ENCODE results near the gene RND3.
A peak's percentile ranks its signal among the peaks of the same experiment; 100 is the strongest.

Gene RND3

DNA sequence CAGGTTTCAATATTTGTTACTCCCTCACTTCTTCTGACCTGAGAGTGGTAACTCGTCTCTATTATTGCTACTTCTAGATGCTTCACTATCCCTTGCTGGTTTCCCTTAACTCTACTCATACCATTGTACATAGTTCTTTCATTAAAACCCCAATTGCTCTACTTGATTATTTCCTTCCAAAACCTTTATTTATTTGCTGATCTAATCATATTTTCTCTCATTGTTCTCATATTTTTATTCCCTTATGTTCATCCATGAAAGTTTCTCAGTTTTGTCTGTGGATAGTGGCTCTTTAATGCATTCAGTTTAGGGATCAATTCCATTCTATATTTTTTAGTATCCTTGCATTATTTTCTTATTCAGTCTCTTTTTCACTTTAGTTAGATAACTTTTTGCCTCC is 42.1 kb downstream of the RND3 start:
- no peak overlapping the region for H3K4me3 ChIP-seq (ENCODE audit: low read length)
- DNase-seq (ENCODE audit: low read depth), result no peak
- TF ChIP-seq CTCF (IDR thresholded peaks at IDR 0.05; ENCODE audit: insufficient read depth, low read depth, low read length, missing control alignments), result no peak

- DNase-seq (ENCODE audit: low read depth), result no peak
- TF ChIP-seq CTCF (IDR thresholded peaks at IDR 0.05; ENCODE audit: insufficient read depth, low read depth, low read length, missing control alignments), result no peak
- H3K4me3 ChIP-seq (ENCODE audit: low read length), result no peak overlapping the region
These were observed 45.0 kb downstream of the RND3 start for GRCh38 chr2:150442484-150442883.

- H3K4me3 ChIP-seq (ENCODE audit: low read length), result no peak overlapping the region
- no peak for DNase-seq (ENCODE audit: low read depth)
These were observed 45.7 kb downstream of the RND3 start for GRCh38 chr2:150441784-150442183.

DNA sequence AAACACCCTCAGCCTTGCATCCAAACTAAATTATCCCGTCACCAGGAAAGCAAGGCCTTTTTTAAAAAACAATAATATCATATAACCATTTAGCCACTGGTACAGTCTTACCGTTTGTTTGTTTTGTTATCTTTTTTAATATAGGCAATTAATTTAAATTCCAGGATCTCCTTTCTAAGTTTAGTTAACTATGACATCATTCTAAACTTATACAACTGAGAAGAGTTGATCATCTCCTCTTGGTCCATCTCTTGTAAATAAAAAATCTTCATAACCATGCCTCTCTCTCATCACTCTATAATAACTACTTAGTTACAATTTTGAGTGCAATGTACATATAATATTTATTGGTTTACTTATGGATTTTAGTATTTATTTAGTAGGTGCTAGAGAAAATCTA is 46.2 kb downstream of the RND3 start:
- DNase-seq (ENCODE audit: low read depth), result no peak
- no peak overlapping the region for H3K4me3 ChIP-seq (ENCODE audit: low read length)
- TF ChIP-seq CTCF (IDR thresholded peaks at IDR 0.05; ENCODE audit: insufficient read depth, low read depth, low read length, missing control alignments), result no peak

More at GRCh38 chr2:150441784-150442183, 45.7 kb downstream of the RND3 start:
- TF ChIP-seq CTCF (IDR thresholded peaks at IDR 0.05; ENCODE audit: insufficient read depth, low read depth, low read length, missing control alignments), result no peak

- H3K4me3 ChIP-seq (ENCODE audit: low read length), result no peak overlapping the region
- DNase-seq (ENCODE audit: low read depth), result peak; percentile 89
- no peak for TF ChIP-seq CTCF (IDR thresholded peaks at IDR 0.05; ENCODE audit: insufficient read depth, low read depth, low read length, missing control alignments)
These were observed 48.8 kb downstream of the RND3 start for GRCh38 chr2:150438654-150439053.

DNA sequence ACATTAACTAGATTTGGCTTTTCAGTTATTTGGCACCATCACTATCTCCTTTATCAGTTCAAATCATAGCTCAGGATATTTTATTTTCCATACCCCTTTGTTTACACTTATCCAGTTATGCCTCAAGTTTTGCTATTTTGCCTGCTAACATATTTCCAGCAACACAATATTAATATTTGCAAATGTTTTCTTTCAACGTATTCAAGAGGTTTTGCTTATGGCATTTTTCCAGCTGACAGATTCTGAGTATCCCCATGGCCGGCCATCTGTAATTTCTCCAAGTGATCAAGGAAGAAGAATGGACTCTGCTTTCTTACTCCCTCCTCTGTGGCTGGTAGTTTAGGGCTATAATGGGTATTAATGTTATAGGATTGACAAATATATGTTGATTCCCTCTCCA is 49.4 kb downstream of the RND3 start:
- H3K4me3 ChIP-seq (ENCODE audit: low read length), result no peak overlapping the region
- TF ChIP-seq CTCF (IDR thresholded peaks at IDR 0.05; ENCODE audit: insufficient read depth, low read depth, low read length, missing control alignments), result no peak
- DNase-seq (ENCODE audit: low read depth), result no peak

- no peak overlapping the region for H3K4me3 ChIP-seq (ENCODE audit: low read length)
- TF ChIP-seq CTCF (IDR thresholded peaks at IDR 0.05; ENCODE audit: insufficient read depth, low read depth, low read length, missing control alignments), result no peak
- DNase-seq (ENCODE audit: low read depth), result no peak
These were observed 55.2 kb downstream of the RND3 start for GRCh38 chr2:150432312-150432625.

Data from epithelial cell of esophagus (primary cell).